Urothelium cell line (cell line): Measurements from ENCODE around the gene TAS2R13.

Experiments used
- DNase-seq: peaks from one replicate; pipeline ENCODE4 v3.0.0; 2011; ENCODE audit warnings: low spot score, mixed read lengths
- FAIRE-seq: peaks from 2 replicates; lab custom pipeline; 2011; peaks lifted over from hg19 to GRCh38; lab: Jason Lieb, UNC

The TAS2R13 gene

DNA sequence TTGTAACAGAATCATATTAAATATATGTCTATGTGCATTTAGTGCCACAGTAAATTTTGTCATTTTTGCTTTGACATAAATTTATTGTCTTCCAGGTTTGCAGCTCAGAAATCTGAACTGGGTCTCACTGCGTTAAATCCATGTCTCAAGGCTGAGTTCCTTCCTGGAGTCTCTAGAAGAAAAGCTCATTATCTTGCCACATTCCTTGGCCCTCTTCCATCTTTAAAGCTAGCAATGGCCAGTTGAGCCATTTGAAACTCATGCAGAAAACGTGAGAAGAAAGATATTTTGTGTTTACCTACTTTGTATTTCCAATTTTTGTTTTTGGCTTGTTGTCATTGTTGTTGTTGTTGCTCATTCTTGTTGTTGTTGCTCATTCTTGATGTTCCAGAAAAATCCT lies 36.0 kb downstream of the TAS2R13 start:
- FAIRE-seq (no peak), DNase-seq (no peak)

- no peak for FAIRE-seq
- no peak for DNase-seq
Observed at GRCh38 chr12:10867381-10867780, 42.0 kb downstream of the TAS2R13 start.

GRCh38 chr12:10863512-10864218 lies 45.7 kb downstream of the TAS2R13 start:
- FAIRE-seq, result no peak
- DNase-seq, result no peak

DNA sequence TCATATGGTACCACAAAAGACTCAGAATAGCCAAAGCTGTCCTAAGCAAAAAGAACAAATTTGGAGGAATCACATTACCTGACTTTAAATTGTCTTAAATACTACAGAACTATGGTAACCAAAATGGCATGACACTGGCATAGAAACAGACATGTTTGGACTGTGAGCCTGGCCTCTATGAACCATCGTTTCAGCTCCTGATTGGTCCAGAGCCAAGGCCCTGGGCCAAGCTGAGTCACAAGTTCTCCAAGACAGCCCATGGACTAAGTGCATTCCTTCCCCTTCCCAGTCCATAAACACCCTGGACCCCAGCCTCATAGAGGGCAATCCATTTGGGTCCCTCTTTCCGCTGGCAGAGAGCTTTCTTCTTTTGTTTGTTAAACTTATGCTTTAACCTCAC lies 48.0 kb downstream of the TAS2R13 start:
- no peak for DNase-seq
- FAIRE-seq, result no peak
